Stromal cell of bone marrow (primary cell): ENCODE measurements around the gene PPFIBP2.
"Not testable (repeated sequence)": the region's sequence is repeated elsewhere in the genome, so short reads cannot be mapped to it uniquely, and the experiment has no call there.

Experiments
- DNase-seq: peaks from one replicate; pipeline ENCODE4 v3.0.0-alpha.2; 2012; ENCODE audit warnings: low read depth

Gene PPFIBP2

DNA sequence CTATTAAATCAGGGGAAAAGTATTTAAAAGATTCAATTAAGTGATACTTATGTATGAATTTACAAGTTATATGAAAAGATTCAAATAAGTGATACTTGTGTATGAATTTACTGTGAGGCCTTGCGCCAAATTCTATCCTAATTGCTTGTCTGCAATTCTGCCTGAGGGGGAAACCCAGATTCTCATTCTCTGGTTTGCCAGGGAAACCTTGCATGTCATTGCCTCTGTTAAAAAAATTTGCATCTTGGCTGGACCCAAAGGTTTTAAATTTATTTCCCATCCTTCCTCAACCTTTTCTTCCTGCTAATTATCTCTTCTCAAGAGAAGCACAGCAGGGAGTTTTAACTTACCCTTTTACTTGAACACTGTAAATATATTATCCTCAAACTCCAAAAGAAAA lies 14.7 kb upstream of the PPFIBP2 start:
- DNase-seq: no peak

GRCh38 chr11:7500251-7500650 lies 13.5 kb upstream of the PPFIBP2 start:
- no peak for DNase-seq

- no peak for DNase-seq
These were observed 12.5 kb upstream of the PPFIBP2 start for GRCh38 chr11:7501251-7501650.

GRCh38 chr11:7501894-7502293 lies 11.9 kb upstream of the PPFIBP2 start:
- no peak for DNase-seq

GRCh38 chr11:7506243-7506642 lies 7.6 kb upstream of the PPFIBP2 start:
- no peak for DNase-seq

- no peak for DNase-seq
These were observed 5.7 kb upstream of the PPFIBP2 start for GRCh38 chr11:7508087-7508486.

GRCh38 chr11:7509966-7510365 lies 3.8 kb upstream of the PPFIBP2 start:
- DNase-seq: no peak

- no peak for DNase-seq
These were observed 2.4 kb upstream of the PPFIBP2 start for GRCh38 chr11:7511401-7511800.

- peak; percentile 72 for DNase-seq
These were observed 1.1 kb upstream of the PPFIBP2 start for GRCh38 chr11:7512525-7513233.

DNA sequence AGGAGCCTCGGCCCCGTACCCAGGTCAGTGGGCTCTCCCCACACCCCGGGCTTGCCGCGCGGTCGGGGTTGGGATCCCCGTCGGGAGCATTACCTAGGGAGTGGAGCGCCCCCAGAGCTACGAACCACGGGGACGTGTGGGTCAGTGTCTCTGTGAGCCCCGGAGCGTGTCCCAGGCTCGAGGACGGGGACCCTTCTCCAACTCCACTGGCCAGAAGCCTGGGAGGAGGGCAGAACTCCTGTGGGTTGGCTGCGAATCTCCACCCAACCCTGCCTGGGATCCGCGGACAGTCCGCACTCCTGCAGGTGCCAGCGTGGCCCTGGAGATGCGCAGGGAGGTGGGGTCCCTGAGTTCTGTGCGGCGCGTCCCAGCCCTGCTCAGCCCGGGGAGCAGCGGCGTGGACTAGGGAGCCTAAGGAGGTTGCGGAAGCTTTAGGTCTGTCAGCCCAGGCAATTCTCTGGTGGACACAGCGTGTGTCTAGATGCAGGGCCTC lies 346 bp downstream of the PPFIBP2 start:
- DNase-seq: no peak

DNA sequence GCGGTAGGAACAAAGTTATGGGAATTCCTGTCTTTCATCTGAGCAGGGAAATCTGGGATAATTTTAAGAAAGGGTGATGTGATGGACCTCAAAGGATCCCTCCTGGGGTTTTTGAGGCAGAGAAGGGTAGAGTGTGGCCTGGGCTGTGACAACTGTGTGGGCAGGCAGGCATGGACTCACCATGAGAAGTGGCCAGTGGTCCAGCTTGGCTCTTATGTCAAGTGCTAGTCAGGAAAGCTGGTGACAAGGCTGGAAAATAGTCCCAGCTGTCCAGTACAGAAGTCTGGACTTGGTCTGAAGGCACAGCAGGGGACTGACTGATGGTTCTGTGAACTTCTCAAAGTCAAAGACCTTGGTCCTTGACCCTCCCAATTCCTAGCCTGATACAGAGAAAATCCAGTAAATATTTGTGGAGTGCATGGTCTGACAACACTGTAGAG lies 1.7 kb downstream of the PPFIBP2 start:
- DNase-seq: no peak

DNA sequence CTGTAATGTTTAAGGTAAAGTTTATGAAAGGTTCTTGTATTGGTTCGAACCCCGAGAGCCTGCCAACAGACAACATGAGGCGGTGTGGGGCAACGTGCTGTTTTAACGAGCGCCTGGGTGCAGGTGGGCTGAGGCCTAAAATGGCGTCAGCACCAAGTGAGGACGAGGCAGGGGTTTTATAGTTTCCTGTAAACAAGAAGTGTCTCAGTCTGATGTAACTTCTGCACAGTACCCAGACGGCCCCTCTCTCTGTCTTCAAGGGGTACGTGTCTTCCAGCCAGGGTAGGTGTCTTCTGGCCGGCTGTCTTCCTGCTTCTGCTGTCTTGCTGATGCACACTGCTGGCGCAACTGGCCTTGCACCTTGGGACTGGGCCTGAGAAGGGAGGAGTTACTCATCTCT lies 2.7 kb downstream of the PPFIBP2 start:
- DNase-seq: no peak

- DNase-seq: not testable (repeated sequence)
These were observed 3.9 kb downstream of the PPFIBP2 start for GRCh38 chr11:7517743-7518142.

DNA sequence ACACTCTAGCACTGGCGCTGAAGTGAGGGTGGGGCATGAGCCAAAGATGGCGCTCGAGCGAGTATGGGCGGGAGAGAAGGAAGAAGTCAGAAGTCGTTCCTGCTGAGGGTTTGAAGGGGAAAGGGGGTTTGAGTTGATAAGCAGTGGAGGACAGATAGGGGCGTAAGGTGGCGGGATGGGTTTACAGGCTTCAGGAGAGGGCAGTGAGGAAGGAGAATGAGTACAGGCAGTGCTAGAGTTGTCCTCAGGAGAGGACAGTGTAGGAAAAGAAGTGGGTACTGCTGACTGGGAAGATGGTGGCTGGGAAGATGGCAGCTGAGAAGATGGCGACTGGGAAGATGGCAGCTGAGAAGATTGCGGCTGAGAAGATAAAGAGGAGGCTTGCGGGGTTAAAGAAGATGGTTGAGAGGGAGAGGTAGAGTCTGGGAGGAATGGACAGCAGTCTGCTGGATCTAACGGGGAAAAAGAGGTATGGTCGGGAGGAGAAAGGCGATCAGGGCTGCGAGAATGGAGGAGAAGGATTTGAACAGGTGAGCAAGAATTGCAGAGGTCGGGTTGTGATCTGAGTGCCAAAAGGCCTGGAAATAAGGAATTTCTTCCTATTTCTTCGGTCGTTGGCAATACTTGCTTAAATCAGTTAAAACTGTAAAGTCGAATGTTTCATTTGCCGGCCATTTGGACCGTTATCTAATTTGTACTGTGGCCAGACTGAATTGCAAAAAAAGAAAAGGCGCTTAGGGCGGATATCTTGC lies 5.2 kb downstream of the PPFIBP2 start:
- no peak for DNase-seq

DNA sequence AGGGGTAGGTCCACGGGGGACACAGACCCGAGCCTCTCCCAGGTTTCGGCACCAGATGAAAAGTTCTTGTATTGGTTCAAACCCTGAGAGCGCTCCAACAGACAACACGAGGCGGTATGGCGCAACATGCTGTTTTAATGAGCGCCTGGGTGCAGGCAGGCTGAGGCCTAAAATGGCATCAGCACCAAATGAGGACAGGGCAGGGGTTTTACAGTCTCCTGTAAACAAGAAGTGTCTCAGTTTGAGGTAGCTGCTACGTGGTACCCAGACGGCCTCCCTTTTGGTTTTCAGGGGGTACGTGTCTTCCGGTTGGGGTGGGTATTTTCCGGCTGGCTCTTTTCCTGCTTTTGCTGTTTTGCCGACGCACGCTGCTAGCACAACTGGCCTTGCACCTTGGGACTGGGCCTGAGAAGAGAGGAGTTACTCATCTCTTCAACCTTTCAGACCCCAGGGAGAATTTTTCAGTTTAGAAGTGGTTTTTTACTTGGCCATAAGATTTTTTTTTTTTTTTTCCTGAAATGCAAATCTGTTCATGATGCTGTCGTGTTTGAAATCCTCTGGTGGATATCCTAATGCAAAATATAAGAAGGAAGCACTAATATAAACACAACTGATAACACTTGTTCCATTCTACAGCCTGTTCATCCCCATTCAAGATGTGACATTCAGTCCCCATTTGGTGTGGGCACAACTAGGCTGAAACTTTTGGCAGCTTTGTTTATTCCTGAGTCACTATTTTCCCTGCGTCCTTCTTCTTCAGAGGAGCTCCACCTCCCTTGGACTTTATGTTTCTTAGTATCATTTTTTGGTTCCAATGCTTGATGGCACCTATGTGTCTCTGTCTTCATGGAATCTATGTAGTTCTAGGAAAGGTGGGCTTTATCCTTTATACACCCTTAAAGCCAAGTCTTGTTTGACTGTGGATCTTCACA lies 6.5 kb downstream of the PPFIBP2 start:
- no peak for DNase-seq

DNA sequence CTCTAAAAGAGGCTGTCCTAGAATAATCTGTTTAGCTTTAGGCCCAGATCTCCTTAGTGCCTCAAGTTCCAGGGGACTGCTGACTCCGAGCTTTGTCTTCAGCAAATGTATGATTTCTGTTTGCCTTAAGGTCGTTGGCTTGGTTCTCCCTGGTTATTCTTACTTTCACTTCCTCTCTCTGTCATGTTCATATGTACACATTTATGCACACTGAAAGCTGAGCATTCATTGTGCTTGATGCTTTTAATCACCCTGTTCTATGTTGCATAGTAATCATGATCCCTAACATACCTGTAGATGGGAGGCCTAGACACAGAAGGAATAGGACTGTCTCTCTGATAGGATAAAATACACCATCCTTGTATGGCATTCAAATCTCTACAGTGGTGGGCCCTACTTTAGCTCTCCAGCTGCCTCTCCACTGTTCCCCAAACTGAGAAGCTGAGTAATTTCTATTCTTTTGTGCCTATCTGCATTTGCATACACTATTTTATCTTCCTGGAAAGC lies 7.2 kb downstream of the PPFIBP2 start:
- DNase-seq: no peak

DNA sequence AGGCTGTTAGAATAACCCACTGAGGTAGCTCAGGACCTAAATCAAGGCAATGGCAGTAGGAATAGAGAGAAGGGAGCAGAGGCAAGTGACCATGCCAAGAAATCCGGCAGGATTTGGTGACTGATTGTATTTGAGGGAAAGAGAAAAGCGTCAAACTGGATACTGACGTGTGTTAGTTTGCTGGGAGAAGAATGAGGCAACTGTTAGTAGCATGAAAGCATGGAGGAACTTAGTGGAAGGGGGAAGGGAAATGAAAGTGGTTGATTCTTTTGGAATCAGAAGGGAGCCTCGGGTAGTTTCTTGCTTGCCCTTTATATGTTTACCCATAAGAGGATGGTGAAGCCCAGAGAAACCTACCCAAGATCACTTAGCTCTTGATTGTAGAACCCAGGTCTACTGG lies 8.3 kb downstream of the PPFIBP2 start:
- DNase-seq: no peak

- no peak for DNase-seq
These were observed 8.7 kb downstream of the PPFIBP2 start for GRCh38 chr11:7522546-7522945.

DNA sequence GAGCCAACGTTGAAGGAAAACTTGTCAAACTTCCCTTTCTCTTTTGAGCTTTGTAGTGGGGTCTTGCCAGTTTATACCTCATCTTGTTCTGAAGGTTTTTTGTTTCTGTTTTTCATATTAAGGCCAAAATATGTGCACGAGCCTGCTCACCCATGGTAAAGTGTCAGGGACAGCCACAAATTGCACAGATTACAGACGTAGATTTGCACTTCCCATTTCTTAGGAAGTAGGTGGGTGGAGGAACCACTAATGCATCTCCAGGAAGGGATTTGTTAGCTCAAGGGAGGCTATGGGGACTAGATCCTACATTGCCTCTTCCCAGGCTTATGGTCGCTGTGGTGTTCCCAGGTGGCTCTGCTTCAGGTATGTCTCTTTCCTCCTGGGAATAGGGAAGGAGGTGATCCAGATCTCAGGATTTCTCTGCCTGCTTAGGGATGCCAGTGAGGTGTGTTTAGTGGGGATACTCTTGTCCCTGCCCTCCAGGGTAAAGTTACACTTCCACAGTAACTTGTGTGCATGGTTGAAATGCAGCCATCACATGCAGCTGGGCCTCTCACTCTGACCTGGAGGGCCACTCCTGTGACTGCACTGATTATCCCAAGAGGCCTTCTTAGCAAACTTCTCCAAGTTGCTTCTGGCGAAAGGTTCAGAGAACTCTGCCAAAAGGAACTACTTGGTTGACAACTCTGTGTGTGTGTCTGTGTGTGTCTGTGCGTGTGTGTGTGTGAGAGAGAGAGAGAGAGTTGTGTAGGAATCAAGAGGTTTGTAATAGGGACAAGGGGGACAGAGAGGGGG lies 9.8 kb downstream of the PPFIBP2 start:
- no peak for DNase-seq

- no peak for DNase-seq
These were observed 10.8 kb downstream of the PPFIBP2 start for GRCh38 chr11:7524462-7525235.

- no peak for DNase-seq
These were observed 11.6 kb downstream of the PPFIBP2 start for GRCh38 chr11:7525424-7525823.
